ENCODE measurements around the gene SLC44A3.

DNA sequence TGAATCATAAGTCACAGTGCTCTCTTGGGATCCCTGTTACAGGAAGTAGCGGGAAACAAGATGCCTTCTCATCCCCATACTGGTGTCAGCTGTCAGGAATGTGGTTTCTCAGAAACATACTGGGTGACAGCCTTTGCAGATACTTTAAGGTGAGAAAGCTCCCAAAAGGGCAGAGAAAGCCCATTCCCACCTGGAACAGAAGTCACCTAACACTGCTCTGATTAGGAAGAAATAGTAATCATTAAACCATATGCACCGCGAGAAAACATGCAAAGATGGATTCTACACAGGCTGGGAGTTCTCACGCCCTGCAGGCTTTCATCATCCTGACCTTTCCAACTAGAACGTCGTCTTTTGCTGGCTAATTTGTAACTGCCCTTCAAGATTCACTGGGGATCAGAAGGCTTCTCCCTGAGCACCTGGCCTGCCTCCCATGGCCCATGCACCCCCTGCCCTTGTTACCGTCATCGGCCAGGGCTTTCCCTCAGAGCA lies 46.2 kb upstream of the SLC44A3 start:
- TF ChIP-seq, protein P1, sequence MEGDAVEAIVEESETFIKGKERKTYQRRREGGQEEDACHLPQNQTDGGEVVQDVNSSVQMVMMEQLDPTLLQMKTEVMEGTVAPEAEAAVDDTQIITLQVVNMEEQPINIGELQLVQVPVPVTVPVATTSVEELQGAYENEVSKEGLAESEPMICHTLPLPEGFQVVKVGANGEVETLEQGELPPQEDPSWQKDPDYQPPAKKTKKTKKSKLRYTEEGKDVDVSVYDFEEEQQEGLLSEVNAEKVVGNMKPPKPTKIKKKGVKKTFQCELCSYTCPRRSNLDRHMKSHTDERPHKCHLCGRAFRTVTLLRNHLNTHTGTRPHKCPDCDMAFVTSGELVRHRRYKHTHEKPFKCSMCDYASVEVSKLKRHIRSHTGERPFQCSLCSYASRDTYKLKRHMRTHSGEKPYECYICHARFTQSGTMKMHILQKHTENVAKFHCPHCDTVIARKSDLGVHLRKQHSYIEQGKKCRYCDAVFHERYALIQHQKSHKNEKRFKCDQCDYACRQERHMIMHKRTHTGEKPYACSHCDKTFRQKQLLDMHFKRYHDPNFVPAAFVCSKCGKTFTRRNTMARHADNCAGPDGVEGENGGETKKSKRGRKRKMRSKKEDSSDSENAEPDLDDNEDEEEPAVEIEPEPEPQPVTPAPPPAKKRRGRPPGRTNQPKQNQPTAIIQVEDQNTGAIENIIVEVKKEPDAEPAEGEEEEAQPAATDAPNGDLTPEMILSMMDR (IDR thresholded peaks at IDR 0.05), result no peak
- TF ChIP-seq POLR2A (IDR thresholded peaks at IDR 0.05), result no peak

Measured in adrenal gland (tissue), 5 donors.